IMR-90 (cell line): ENCODE data around the gene ARHGEF39.
"Not testable (repeated sequence)": the region's sequence is repeated elsewhere in the genome, so short reads cannot be mapped to it uniquely, and the experiment has no call there.

Experiments
- CEBPB ChIP-seq: IDR thresholded peaks from 2 replicates; pipeline ENCODE4 v1.6.1; 2012; ENCODE audit warnings: low read depth, low read length, improper control_type of control experiment
- FOS ChIP-seq: fragments of 150-350 bp; IDR thresholded peaks from 2 replicates; pipeline ENCODE4 v1.6.1; 2016; ENCODE audit warnings: low read depth, low read length
- MAFK ChIP-seq: IDR thresholded peaks from 2 replicates; pipeline ENCODE4 v1.6.1; 2012; ENCODE audit warnings: low read depth, low read length, improper control_type of control experiment
- MXI1 ChIP-seq: IDR thresholded peaks from 2 replicates; pipeline ENCODE4 v1.6.1; 2012; ENCODE audit warnings: low read depth, mild to moderate bottlenecking, low read length, moderate library complexity, borderline replicate concordance
- POLR2A ChIP-seq: IDR thresholded peaks from 2 replicates; pipeline ENCODE4 v1.6.1; 2012; ENCODE audit warnings: mild to moderate bottlenecking, low read depth, low read length
- RAD21 ChIP-seq: IDR thresholded peaks from 2 replicates; pipeline ENCODE4 v1.6.1; 2012; ENCODE audit warnings: low read length, improper control_type of control experiment
- RFX5 ChIP-seq: IDR thresholded peaks from 2 replicates; pipeline ENCODE4 v1.8.0; 2012; ENCODE audit warnings: low read depth, mild to moderate bottlenecking, low read length, moderate library complexity
- SMC3 ChIP-seq: fragments of 150-350 bp; IDR thresholded peaks from 2 replicates; pipeline ENCODE4 v1.6.1; 2016; ENCODE audit warnings: low read depth, mild to moderate bottlenecking, antibody characterized with exemption, low read length, moderate library complexity
- TF ChIP-seq, protein P1 (sequence below): conservative IDR thresholded peaks from 2 replicates; pipeline ENCODE4 v1.5.1; 2012; ENCODE audit warnings: mild to moderate bottlenecking, low read depth, low read length, improper control_type of control experiment
- TF ChIP-seq, protein P2 (sequence below): fragments of 150-350 bp; IDR thresholded peaks from 2 replicates; pipeline ENCODE4 v1.6.1; 2017; ENCODE audit warnings: mild to moderate bottlenecking, antibody characterized with exemption, low read length, low read depth

DNA sequence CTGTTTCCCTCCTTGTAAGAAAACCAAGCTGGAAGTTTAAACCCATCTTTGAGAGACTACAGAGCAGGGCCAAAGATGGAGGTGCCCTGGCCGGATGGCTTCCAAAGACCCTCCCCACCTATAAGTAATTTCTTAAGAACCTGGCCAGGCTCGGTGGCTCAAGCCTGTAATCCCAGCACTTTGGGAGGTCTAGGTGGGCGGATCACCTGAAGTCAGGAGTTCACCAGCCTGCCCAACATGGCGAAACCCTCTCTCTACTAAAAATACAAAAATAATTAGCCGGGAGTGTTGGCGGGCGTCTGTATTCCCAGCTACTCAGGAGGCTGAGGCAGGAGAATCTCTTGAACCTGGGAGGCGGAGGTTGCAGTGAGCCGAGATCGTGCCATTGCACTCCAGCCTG lies 19.3 kb downstream of the ARHGEF39 start:
- TF ChIP-seq, protein P1, sequence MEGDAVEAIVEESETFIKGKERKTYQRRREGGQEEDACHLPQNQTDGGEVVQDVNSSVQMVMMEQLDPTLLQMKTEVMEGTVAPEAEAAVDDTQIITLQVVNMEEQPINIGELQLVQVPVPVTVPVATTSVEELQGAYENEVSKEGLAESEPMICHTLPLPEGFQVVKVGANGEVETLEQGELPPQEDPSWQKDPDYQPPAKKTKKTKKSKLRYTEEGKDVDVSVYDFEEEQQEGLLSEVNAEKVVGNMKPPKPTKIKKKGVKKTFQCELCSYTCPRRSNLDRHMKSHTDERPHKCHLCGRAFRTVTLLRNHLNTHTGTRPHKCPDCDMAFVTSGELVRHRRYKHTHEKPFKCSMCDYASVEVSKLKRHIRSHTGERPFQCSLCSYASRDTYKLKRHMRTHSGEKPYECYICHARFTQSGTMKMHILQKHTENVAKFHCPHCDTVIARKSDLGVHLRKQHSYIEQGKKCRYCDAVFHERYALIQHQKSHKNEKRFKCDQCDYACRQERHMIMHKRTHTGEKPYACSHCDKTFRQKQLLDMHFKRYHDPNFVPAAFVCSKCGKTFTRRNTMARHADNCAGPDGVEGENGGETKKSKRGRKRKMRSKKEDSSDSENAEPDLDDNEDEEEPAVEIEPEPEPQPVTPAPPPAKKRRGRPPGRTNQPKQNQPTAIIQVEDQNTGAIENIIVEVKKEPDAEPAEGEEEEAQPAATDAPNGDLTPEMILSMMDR = not testable (repeated sequence)
- not testable (repeated sequence) for TF ChIP-seq RFX5, POLR2A, MXI1, SMC3, RAD21, FOS, CEBPB, MAFK
- TF ChIP-seq, protein P2, sequence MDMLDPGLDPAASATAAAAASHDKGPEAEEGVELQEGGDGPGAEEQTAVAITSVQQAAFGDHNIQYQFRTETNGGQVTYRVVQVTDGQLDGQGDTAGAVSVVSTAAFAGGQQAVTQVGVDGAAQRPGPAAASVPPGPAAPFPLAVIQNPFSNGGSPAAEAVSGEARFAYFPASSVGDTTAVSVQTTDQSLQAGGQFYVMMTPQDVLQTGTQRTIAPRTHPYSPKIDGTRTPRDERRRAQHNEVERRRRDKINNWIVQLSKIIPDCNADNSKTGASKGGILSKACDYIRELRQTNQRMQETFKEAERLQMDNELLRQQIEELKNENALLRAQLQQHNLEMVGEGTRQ = not testable (repeated sequence)
